ENCODE results near the gene PLXDC2.

The PLXDC2 gene

GRCh38 chr10:20299034-20299736, 483.0 kb downstream of the PLXDC2 start:
- no peak for DNase-seq

- DNase-seq = no peak
These were observed 484.5 kb downstream of the PLXDC2 start for GRCh38 chr10:20300735-20301134.

- DNase-seq = no peak
These were observed 485.8 kb downstream of the PLXDC2 start for GRCh38 chr10:20302033-20302432.

GRCh38 chr10:20303453-20304152, 487.4 kb downstream of the PLXDC2 start:
- peak; percentile 54 for DNase-seq

- DNase-seq = no peak
These were observed 497.4 kb downstream of the PLXDC2 start for GRCh38 chr10:20313665-20314064.

GRCh38 chr10:20314431-20314830, 498.2 kb downstream of the PLXDC2 start:
- DNase-seq = no peak

- no peak for DNase-seq
These were observed 511.7 kb downstream of the PLXDC2 start for GRCh38 chr10:20327954-20328353.

- DNase-seq = no peak
These were observed 514.0 kb downstream of the PLXDC2 start for GRCh38 chr10:20330246-20330645.

- no peak for DNase-seq
These were observed 518.3 kb downstream of the PLXDC2 start for GRCh38 chr10:20334559-20334958.

All from NCI-H510A (cell line).